Right lobe of liver (tissue), 4 donors: Measurements from ENCODE around the gene MRPL53.

Experiments used
- POLR2A ChIP-seq: fragments of 450-650 bp; IDR thresholded peaks from one replicate; pipeline ENCODE4 v1.6.1; 2017; ENCODE audit warnings: antibody characterized with exemption, mild to moderate bottlenecking
- TF ChIP-seq, protein P1 (sequence below), 4 donors: fragments of 200-600 bp in 3 of 4; fragments of 450-650 bp in 1 of 4; IDR thresholded peaks; one replicate each; pipeline versions ENCODE4 v1.5.1 to v1.8.0; 2016 to 2022; ENCODE audit warnings: antibody characterized with exemption in 4 of 4, mild to moderate bottlenecking in 2 of 4
- donor health status: DM: no; HTN: no; CAD: no.
- donor health status: DM: no; HTN: no; CAD: no.
- donor health status: DM: no; HTN: yes; CAD: no.

- TF ChIP-seq, protein P1, sequence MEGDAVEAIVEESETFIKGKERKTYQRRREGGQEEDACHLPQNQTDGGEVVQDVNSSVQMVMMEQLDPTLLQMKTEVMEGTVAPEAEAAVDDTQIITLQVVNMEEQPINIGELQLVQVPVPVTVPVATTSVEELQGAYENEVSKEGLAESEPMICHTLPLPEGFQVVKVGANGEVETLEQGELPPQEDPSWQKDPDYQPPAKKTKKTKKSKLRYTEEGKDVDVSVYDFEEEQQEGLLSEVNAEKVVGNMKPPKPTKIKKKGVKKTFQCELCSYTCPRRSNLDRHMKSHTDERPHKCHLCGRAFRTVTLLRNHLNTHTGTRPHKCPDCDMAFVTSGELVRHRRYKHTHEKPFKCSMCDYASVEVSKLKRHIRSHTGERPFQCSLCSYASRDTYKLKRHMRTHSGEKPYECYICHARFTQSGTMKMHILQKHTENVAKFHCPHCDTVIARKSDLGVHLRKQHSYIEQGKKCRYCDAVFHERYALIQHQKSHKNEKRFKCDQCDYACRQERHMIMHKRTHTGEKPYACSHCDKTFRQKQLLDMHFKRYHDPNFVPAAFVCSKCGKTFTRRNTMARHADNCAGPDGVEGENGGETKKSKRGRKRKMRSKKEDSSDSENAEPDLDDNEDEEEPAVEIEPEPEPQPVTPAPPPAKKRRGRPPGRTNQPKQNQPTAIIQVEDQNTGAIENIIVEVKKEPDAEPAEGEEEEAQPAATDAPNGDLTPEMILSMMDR (IDR thresholded peaks at IDR 0.05) = no peak
- TF ChIP-seq POLR2A = no peak
Measured at GRCh38 chr2:74458938-74459363, 13.5 kb downstream of the MRPL53 start.
